Endometrial microvascular endothelial cells (primary cell): ENCODE results near the gene GPR143. TPM values are rescaled to one million over a fixed set of nuclear protein-coding genes. Genes with fewer than 3 reads are reported as not detected.

Experiments used
- in situ Hi-C: cut with HindIII; loops from 2 replicates; pipeline ENCODE4 v1.10.0; 2017; ENCODE audit warnings: low sequenced_read_pairs, low pct_unique_long_range_greater_than_20kb; ENCODE audit errors: inconsistent ontology term
- total RNA-seq: library from RNA; depleted of rRNA; stranded (reverse); fragments of >200 nt; gene quantifications from one replicate; pipeline ENCODE4 v1.2.3, GENCODE V29; 2015; ENCODE audit errors: inconsistent ontology term

The GPR143 gene
- total RNA-seq, 1 donor from 2014 or later, result 2.4 TPM

DNA sequence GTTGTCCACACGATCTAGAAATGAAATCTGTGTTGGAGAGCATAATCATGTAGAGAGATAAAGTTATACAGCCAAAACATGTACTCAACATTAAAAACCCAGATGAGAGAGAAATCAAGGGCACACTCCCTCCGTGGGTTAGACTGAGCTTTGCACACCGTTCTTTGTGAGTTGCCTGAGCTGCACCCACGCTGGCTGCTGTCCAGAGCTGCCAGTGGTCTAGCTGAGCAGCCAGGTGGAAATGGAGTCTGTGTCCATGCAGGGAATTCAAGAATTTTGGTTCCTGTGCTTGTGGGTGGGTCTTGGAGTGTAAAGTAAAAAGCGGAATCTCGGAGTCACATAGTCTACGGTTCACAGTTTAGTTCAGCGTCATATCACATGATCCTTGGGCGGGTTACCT is 84.6 kb downstream of the GPR143 start:
- in situ Hi-C loops, result no loop called here

GRCh38 chrX:9678215-9678965 is 87.3 kb downstream of the GPR143 start:
- in situ Hi-C loops, result no loop called here

GRCh38 chrX:9677098-9677739 is 88.4 kb downstream of the GPR143 start:
- in situ Hi-C loops, result no loop called here

- in situ Hi-C loops, result no loop called here
These were observed 88.9 kb downstream of the GPR143 start for GRCh38 chrX:9676738-9677097.

DNA sequence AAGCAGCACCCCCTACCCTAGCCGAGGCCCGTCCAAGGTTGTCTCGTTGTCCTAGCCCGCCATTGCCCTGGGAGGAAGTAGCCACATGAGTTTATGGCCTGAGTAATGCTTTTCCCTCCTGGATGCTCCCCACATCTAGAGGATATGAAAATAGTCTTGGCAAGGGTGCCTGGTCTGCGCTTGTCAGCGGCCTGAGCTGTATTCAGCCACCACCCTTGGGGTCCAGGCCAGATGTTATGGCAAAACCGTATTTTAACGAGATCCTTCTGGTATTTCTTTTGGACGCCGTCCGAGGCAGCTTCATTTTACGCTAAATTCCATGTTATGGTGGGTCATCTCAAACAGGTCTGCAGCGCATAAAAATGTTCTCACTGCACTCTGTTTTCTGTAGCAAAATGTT is 89.3 kb downstream of the GPR143 start:
- in situ Hi-C loops, result no loop called here

Other genes with a start within 250 kb of the GPR143 start
- 11.3 TPM for gene SHROOM2, start 20.6 kb upstream of the GPR143 start, total RNA-seq
- not detected for gene CLDN34, start 201.5 kb upstream of the GPR143 start, total RNA-seq